ENCODE measurements around the gene TWNK. TPM values are rescaled to one million over a fixed set of nuclear protein-coding genes. Genes with fewer than 3 reads are reported as not detected.
A peak's percentile ranks its signal among the peaks of the same experiment; 100 is the strongest.
"Not testable (repeated sequence)": the region's sequence is repeated elsewhere in the genome, so short reads cannot be mapped to it uniquely, and the experiment has no call there.

The TWNK gene
- total and polyA plus RNA-seq, 5 experiments from 2014 or later = 5.3 to 18.2 (median 17.0) TPM

GRCh38 chr10:100968062-100968736 lies 19.1 kb upstream of the TWNK start:
- peaks cover 6 to 28% (median 10%) of the 10 kb centered on the region in 4 donors for H3K4me1 Mint-ChIP-seq
- POLR2A ChIA-PET = interaction anchor here (1.0 to 2.4 kb wide), 2 partner anchors 29 to 32 kb away, joined by 4 to 12 read pairs; partner anchors contain the start of gene LZTS2
- peak overlapping the region; percentile 40 to 78 (median 70) for H3K4me3 Mint-ChIP-seq
- H3K27me3 Mint-ChIP-seq = no peaks in the 10 kb centered on the region
- H3K27ac Mint-ChIP-seq = peak overlapping the region in 4 of 10 donors; percentile 9 to 68 (median 46)
- ATAC-seq (no peak), DNase-seq (no peak)
- H3K36me3 Mint-ChIP-seq = peaks cover 0 to 14% (median 4%) of the 10 kb centered on the region in 3 donors
- H3K9me3 Mint-ChIP-seq = no peaks in the 10 kb centered on the region

GRCh38 chr10:100968863-100969186 lies 18.5 kb upstream of the TWNK start:
- no peak overlapping the region for H3K27ac Mint-ChIP-seq
- H3K4me3 Mint-ChIP-seq = peak overlapping the region; percentile 36 to 78 (median 70)
- POLR2A ChIA-PET = interaction anchor here (0.6 to 2.4 kb wide), 2 partner anchors 11 to 29 kb away, joined by 3 to 12 read pairs; no protein-coding TSS in a partner anchor

GRCh38 chr10:100969187-100970075 lies 17.9 kb upstream of the TWNK start, which contains the start of gene SEMA4G:
Gene SEMA4G (plus strand): TSS chr10:100969504. CDS start chr10:100972913, 3,409 bp downstream.
- Mint-ChIP-seq H3K27ac (peak within 1 kb of the TSS in 5 of 10 donors; percentile 9 to 76 (median 31)), H3K4me3 (peak within 1 kb of the TSS; percentile 64 to 78 (median 72))

More at GRCh38 chr10:100968863-100969186, 18.5 kb upstream of the TWNK start:
- no peaks in the 10 kb centered on the region for H3K27me3 Mint-ChIP-seq
- ATAC-seq = no peak
- DNase-seq = peak in 1 of 10 donors; percentile 9
- peaks cover 0 to 12% (median 4%) of the 10 kb centered on the region in 3 donors for H3K36me3 Mint-ChIP-seq
- peaks cover 6 to 28% (median 10%) of the 10 kb centered on the region in 4 donors for H3K4me1 Mint-ChIP-seq
- no peaks in the 10 kb centered on the region for H3K9me3 Mint-ChIP-seq

GRCh38 chr10:100970076-100970913 lies 17.0 kb upstream of the TWNK start:
- Mint-ChIP-seq H3K27me3 (no peaks in the 10 kb centered on the region), H3K4me3 (peak overlapping the region; percentile 57 to 73 (median 68)), H3K9me3 (no peaks in the 10 kb centered on the region), H3K27ac (peak overlapping the region in 3 of 10 donors; percentile 28 to 76 (median 31)), H3K4me1 (peaks cover 6 to 28% (median 10%) of the 10 kb centered on the region in 4 donors), H3K36me3 (peaks cover 0 to 9% (median 4%) of the 10 kb centered on the region in 3 donors)
- POLR2A ChIA-PET = interaction anchor here (2.4 kb wide), 1 partner anchor 27 kb away, joined by 12 read pairs; no protein-coding TSS in a partner anchor
- DNase-seq (peak in 9 of 10 donors; percentile 10 to 66 (median 42)), ATAC-seq (peak; percentile 56 to 66)

More at GRCh38 chr10:100969187-100970075, 17.9 kb upstream of the TWNK start, which contains the start of gene SEMA4G:
- H3K36me3 Mint-ChIP-seq = peaks cover 0 to 12% (median 4%) of the 10 kb centered on the region in 3 donors
- POLR2A ChIA-PET = interaction anchor here (0.6 to 2.4 kb wide), 2 partner anchors 10 to 28 kb away, joined by 3 to 12 read pairs; no protein-coding TSS in a partner anchor
- no peaks in the 10 kb centered on the region for H3K9me3 Mint-ChIP-seq
- ATAC-seq (peak; percentile 79 to 84), DNase-seq (peak; percentile 16 to 71 (median 41))
- H3K4me1 Mint-ChIP-seq = peaks cover 6 to 28% (median 10%) of the 10 kb centered on the region in 4 donors
- no peaks in the 10 kb centered on the region for H3K27me3 Mint-ChIP-seq

- Mint-ChIP-seq H3K36me3 (peaks cover 0 to 2% (median 0%) of the 10 kb centered on the region in 3 donors), H3K9me3 (no peaks in the 10 kb centered on the region), H3K27ac (peak overlapping the region in 2 of 10 donors; percentile 28 to 37), H3K4me3 (peak overlapping the region in 8 of 10 donors; percentile 3 to 73 (median 62)), H3K27me3 (no peaks in the 10 kb centered on the region), H3K4me1 (peaks cover 6 to 28% (median 10%) of the 10 kb centered on the region in 4 donors)
- ATAC-seq = no peak
- POLR2A ChIA-PET = interaction anchor here (2.4 kb wide), 1 partner anchor 26 kb away, joined by 12 read pairs; no protein-coding TSS in a partner anchor
- DNase-seq = no peak
Observed at GRCh38 chr10:100970914-100971811, 16.2 kb upstream of the TWNK start.

GRCh38 chr10:100972115-100972903 lies 15.0 kb upstream of the TWNK start:
- POLR2A ChIA-PET = no interaction called here
- H3K4me1 Mint-ChIP-seq = peaks cover 6 to 28% (median 13%) of the 10 kb centered on the region in 4 donors
- no peaks in the 10 kb centered on the region for H3K9me3 Mint-ChIP-seq
- ATAC-seq = no peak
- peaks cover 0 to 8% (median 0%) of the 10 kb centered on the region in 3 donors for H3K36me3 Mint-ChIP-seq
- H3K27ac Mint-ChIP-seq = peak overlapping the region in 1 of 10 donors; percentile 48
- H3K27me3 Mint-ChIP-seq = no peaks in the 10 kb centered on the region
- DNase-seq = no peak
- H3K4me3 Mint-ChIP-seq = no peak overlapping the region

- DNase-seq (no peak), ATAC-seq (no peak)
- Mint-ChIP-seq H3K9me3 (no peaks in the 10 kb centered on the region), H3K4me3 (no peak overlapping the region), H3K27ac (peak overlapping the region in 1 of 10 donors; percentile 48), H3K36me3 (peaks cover 0 to 6% (median 0%) of the 10 kb centered on the region in 3 donors), H3K4me1 (peaks cover 6 to 28% (median 12%) of the 10 kb centered on the region in 4 donors), H3K27me3 (no peaks in the 10 kb centered on the region)
- POLR2A ChIA-PET = interaction anchor here (0.6 kb wide), 1 partner anchor 500 kb away, joined by 3 read pairs; no protein-coding TSS in a partner anchor
Observed at GRCh38 chr10:100972904-100973535, 14.3 kb upstream of the TWNK start.

GRCh38 chr10:100975397-100975796 lies 11.9 kb upstream of the TWNK start:
- not testable (repeated sequence) for H3K9me3 Mint-ChIP-seq, DNase-seq, H3K27ac Mint-ChIP-seq, H3K27me3 Mint-ChIP-seq, ATAC-seq, H3K4me3 Mint-ChIP-seq
- H3K36me3 Mint-ChIP-seq = peaks cover 0 to 17% (median 0%) of the 10 kb centered on the region in 3 donors
- peaks cover 0 to 11% (median 3%) of the 10 kb centered on the region in 4 donors for H3K4me1 Mint-ChIP-seq
- POLR2A ChIA-PET = interaction anchor here (1.2 to 1.5 kb wide), 2 partner anchors 11 to 24 kb away, joined by 4 read pairs; partner anchors contain the start of genes LZTS2, MRPL43 and TWNK

- Mint-ChIP-seq H3K9me3 (no peaks in the 10 kb centered on the region), H3K36me3 (peaks cover 0 to 29% (median 3%) of the 10 kb centered on the region in 3 donors), H3K4me1 (peaks cover 0 to 11% (median 0%) of the 10 kb centered on the region in 4 donors), H3K27ac (peak overlapping the region in 5 of 10 donors; percentile 6 to 83 (median 67)), H3K27me3 (no peaks in the 10 kb centered on the region), H3K4me3 (no peak overlapping the region)
- POLR2A ChIA-PET = no interaction called here
- no peak for DNase-seq
- ATAC-seq = no peak
Observed at GRCh38 chr10:100976906-100977305, 10.4 kb upstream of the TWNK start.

GRCh38 chr10:100977436-100977835 lies 9.9 kb upstream of the TWNK start:
- POLR2A ChIA-PET = no interaction called here
- no peaks in the 10 kb centered on the region for H3K9me3 Mint-ChIP-seq
- H3K27ac Mint-ChIP-seq = peak overlapping the region in 2 of 10 donors; percentile 33 to 83

More at GRCh38 chr10:100977436-100977835, 9.9 kb upstream of the TWNK start:
- peaks cover 0 to 35% (median 7%) of the 10 kb centered on the region in 3 donors for H3K36me3 Mint-ChIP-seq
- H3K4me3 Mint-ChIP-seq = no peak overlapping the region
- DNase-seq (no peak), ATAC-seq (no peak)
- no peaks in the 10 kb centered on the region for H3K27me3 Mint-ChIP-seq
- peaks cover 0 to 11% (median 0%) of the 10 kb centered on the region in 4 donors for H3K4me1 Mint-ChIP-seq
